Small intestine (tissue), 7 donors: Measurements from ENCODE around the gene HEMGN. TPM values are rescaled to one million over a fixed set of nuclear protein-coding genes. Genes with fewer than 3 reads are reported as not detected.
A peak's percentile ranks its signal among the peaks of the same experiment; 100 is the strongest.

ENCODE experiments used
- DNase-seq, 2 donors: peaks; one replicate each; pipeline versions ENCODE4 v3.0.0 to v3.0.0-alpha.2; 2013
- FAIRE-seq: peaks from 2 replicates; lab custom pipeline; 2012; peaks lifted over from hg19 to GRCh38; lab: Jason Lieb, UNC
- H3K27ac ChIP-seq, 3 donors: one replicate each; pipeline ENCODE4 v1.5.1; 2013; ENCODE audit warnings: low read length in 2 of 3, mild to moderate bottlenecking in 2 of 3, control low read depth in 1 of 3, inconsistent platforms in 1 of 3, low read depth in 1 of 3, moderate library complexity in 1 of 3
- H3K27me3 ChIP-seq, 3 donors: one replicate each; pipeline ENCODE4 v1.6.1; 2013; ENCODE audit warnings: low read length in 3 of 3, inconsistent platforms in 1 of 3; ENCODE audit not compliant: control insufficient read depth in 3 of 3, insufficient read depth in 3 of 3
- H3K36me3 ChIP-seq, 3 donors: one replicate each; pipeline ENCODE4 v1.6.1; 2013; ENCODE audit warnings: low read length in 3 of 3, inconsistent platforms in 1 of 3, low read depth in 1 of 3, mild to moderate bottlenecking in 1 of 3, moderate library complexity in 1 of 3; ENCODE audit not compliant: control insufficient read depth in 3 of 3, insufficient read depth in 2 of 3
- H3K4me1 ChIP-seq, 3 donors: one replicate each; pipeline ENCODE4 v1.6.1; 2013; ENCODE audit warnings: low read length in 2 of 3, inconsistent platforms in 1 of 3, low read depth in 1 of 3, mild to moderate bottlenecking in 1 of 3, moderate library complexity in 1 of 3; ENCODE audit not compliant: control insufficient read depth in 3 of 3, insufficient read depth in 2 of 3
- H3K4me3 ChIP-seq, 3 donors: one replicate each; pipeline ENCODE4 v1.5.1; 2013; ENCODE audit warnings: low read length in 3 of 3, control low read depth in 1 of 3, inconsistent platforms in 1 of 3, low read depth in 1 of 3, mild to moderate bottlenecking in 1 of 3, moderate library complexity in 1 of 3
- H3K9me3 ChIP-seq, 2 donors: one replicate each; pipeline ENCODE4 v1.6.1; 2013; ENCODE audit warnings: low read depth in 1 of 2, low read length in 1 of 2; ENCODE audit not compliant: control insufficient read depth in 2 of 2, insufficient read depth in 1 of 2
- WGBS, 3 donors: extraction: QIAGEN DNeasy Blood & Tissue Kit; methylation state at CpG; one replicate each; pipeline ENCODE4 v1.1.7; 2013; 5-methylcytosine and 5-hydroxymethylcytosine counted together
- polyA plus RNA-seq, 4 donors: library from polyadenylated mRNA; stranded (reverse) in 3 of 4; unstranded in 1 of 4; fragments of 200-250 nt in 3 of 4; fragments of 120-200 nt in 1 of 4; gene quantifications; one replicate each; pipeline versions ENCODE4 v1.2.1 to v1.2.3, GENCODE V29; 2013
- donor health status: healthy with polysubstance abuse.
- donor health status: control.
- donor health status: control.
- donor health status: Bipolar disorder and iron deficiency.
- donor health status: healthy.

Gene HEMGN
- polyA plus RNA-seq, 4 donors = 0.03 to 0.74 TPM; not detected in 2

DNA sequence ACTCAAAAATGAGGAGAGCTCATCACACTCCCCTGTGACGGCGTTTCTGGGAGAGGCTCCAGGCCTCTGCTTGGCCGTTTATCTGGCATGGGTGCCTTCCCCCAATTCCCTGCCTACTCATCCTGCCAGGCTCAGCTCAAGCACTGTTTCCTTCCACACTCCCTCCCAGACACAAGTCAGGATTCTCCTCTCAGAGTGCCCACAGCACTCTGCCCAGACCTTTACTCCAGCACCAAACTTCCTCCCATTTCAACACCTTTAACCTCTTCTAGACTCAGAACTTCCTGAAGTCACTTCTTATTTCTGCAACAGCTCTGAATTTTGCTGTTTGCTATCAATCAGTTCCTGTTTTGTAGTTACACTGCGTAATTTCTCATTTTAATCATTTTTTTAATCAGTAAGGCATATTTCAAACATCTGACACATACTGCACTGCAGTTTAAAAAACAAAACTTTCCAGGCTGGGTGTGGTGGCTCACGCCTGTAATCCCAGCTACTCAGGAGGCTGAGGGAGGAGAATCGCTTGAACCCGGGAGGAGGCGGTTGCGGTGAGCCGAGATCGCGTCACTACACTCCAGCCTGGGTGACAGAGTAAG is 31.6 kb downstream of the HEMGN start:
- WGBS, 3 donors = 77 to 90% (median 84%) methylated on average over 12 of the region's 12 CpGs
- Histone ChIP-seq H3K27me3 (no peaks in the 10 kb centered on the region), H3K36me3 (peaks cover 7 to 46% (median 14%) of the 10 kb centered on the region in 3 donors), H3K9me3 (no peaks in the 10 kb centered on the region), H3K4me3 (no peak overlapping the region), H3K27ac (peak overlapping the region in 1 of 3 donors; percentile 62), H3K4me1 (peaks cover 0 to 2% (median 0%) of the 10 kb centered on the region in 3 donors)
- FAIRE-seq (no peak), DNase-seq (no peak)

DNA sequence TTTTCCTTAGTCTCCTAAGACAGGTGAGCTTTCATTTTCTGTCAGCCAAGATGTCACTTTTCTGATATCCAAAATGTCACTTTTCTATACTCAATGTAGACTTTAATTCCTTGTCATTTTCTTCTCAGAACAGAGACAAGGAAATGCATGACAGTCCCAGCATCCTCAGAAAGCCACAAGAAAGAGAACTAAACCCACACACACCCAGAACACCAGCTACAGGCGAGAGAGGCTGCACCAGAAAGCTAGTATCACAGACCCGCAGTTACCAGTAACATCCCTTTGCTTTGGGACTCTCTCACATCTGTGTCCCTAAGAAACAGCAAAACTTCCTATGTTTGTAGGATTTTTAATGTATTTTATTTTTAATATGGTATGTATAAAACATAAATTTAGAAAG is 32.7 kb downstream of the HEMGN start:
- DNase-seq (peak in 1 of 2 donors; percentile 25), FAIRE-seq (no peak)
- peaks cover 4 to 41% (median 7%) of the 10 kb centered on the region in 3 donors for H3K36me3 ChIP-seq
- no peak overlapping the region for H3K27ac ChIP-seq
- H3K27me3 ChIP-seq = no peaks in the 10 kb centered on the region
- no peaks in the 10 kb centered on the region for H3K9me3 ChIP-seq
- 72 to 91% (median 74%) methylated on average over 2 of the region's 2 CpGs for WGBS, 3 donors
- H3K4me1 ChIP-seq = peaks cover 0 to 2% (median 0%) of the 10 kb centered on the region in 3 donors
- no peak overlapping the region for H3K4me3 ChIP-seq

DNA sequence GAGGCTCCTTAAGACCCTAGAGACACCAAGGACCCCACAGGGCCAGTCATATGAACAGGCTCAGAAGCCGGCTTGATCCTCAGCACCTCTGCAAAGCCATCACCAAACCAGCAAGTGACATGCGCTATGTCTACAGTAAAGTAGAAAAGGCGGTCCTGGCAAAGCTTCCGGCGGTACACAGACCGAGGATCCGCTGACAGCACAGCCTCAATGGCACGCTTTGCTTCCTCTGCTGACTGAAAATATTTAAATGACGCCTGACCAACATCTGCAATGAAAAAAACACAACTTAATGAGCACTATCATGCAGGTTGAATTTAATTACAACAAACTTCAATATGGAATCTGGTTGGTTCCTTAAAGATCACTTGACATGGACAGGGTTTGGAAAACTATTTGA is 33.2 kb downstream of the HEMGN start:
- Histone ChIP-seq H3K4me3 (no peak overlapping the region), H3K9me3 (no peaks in the 10 kb centered on the region), H3K4me1 (peaks cover 0 to 2% (median 0%) of the 10 kb centered on the region in 3 donors), H3K36me3 (peaks cover 2 to 40% (median 7%) of the 10 kb centered on the region in 3 donors), H3K27ac (no peak overlapping the region), H3K27me3 (no peaks in the 10 kb centered on the region)
- 87 to 91% (median 89%) methylated on average over 9 of the region's 9 CpGs for WGBS, 3 donors
- peak in 1 of 2 donors; percentile 13 for DNase-seq
- FAIRE-seq = no peak

DNA sequence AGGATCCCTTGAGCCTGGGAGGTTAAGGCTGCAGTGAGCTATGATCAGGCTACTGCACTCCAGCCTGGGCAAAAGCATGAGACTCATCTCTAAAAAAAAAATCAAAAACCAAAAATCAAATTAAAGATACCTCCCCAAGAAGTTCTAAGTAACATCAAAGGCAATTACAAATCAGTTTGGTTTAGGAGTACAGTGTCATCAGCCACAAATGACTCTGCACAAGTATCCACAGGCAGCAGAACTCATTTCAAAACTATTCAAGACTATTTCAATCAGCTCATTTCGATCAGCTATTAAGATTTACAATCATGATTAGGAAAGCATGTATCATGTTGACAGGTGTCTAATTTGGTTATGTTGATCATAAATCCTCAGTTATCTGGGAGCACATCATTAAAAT is 34.8 kb downstream of the HEMGN start:
- Histone ChIP-seq H3K4me3 (no peak overlapping the region), H3K36me3 (peaks cover 2 to 33% (median 3%) of the 10 kb centered on the region in 3 donors), H3K4me1 (peaks cover 0 to 2% (median 0%) of the 10 kb centered on the region in 3 donors), H3K27ac (no peak overlapping the region), H3K27me3 (no peaks in the 10 kb centered on the region), H3K9me3 (no peaks in the 10 kb centered on the region)
- 32 to 54% (median 32%) methylated on average over 1 of the region's 1 CpG for WGBS, 3 donors
- FAIRE-seq = no peak
- no peak for DNase-seq

DNA sequence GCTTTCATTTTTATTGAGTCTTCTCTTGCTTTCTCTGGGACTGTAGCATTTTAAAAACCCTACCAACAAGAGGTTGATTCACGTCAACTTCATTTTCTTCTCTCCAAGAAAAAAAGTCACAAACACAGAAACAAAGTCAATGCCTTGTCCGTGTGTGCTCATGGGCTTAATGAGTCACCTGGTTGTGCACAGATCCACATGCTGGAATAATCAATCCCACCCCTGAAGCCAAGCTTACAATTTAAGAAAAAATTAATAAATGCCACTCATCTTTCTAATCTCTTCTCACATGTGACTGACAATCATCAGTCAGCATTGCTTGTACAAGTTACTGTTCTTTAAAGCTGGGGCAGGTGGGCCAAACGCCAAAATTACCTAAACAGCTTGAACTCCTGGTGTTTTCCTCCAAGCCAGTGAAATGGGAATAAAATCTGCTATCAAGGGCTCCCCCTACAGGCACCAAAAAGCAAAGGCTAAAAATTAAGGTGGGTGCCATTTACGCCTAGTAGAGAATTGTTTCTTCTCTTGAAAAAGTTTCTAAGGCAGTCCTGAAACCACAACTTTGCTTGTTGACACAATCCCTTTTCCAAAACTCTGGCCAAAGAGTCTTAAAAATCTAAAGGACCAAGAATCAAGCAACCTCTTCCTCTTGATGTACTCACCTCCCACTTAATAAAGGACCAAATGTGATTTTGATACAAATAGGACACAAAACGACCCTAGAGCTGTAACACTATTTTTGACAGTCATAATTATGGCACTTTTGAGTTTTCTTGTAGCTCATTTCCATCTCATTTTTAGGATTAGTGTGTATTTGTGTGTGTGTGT is 37.0 kb downstream of the HEMGN start:
- Histone ChIP-seq H3K27ac (no peak overlapping the region), H3K27me3 (no peaks in the 10 kb centered on the region), H3K9me3 (no peaks in the 10 kb centered on the region), H3K36me3 (peaks cover 2 to 21% (median 3%) of the 10 kb centered on the region in 3 donors), H3K4me3 (no peak overlapping the region), H3K4me1 (no peaks in the 10 kb centered on the region)
- peak; percentile 49 to 50 for DNase-seq
- no peak for FAIRE-seq
- WGBS, 3 donors = 37 to 49% (median 41%) methylated on average over 5 of the region's 5 CpGs

DNA sequence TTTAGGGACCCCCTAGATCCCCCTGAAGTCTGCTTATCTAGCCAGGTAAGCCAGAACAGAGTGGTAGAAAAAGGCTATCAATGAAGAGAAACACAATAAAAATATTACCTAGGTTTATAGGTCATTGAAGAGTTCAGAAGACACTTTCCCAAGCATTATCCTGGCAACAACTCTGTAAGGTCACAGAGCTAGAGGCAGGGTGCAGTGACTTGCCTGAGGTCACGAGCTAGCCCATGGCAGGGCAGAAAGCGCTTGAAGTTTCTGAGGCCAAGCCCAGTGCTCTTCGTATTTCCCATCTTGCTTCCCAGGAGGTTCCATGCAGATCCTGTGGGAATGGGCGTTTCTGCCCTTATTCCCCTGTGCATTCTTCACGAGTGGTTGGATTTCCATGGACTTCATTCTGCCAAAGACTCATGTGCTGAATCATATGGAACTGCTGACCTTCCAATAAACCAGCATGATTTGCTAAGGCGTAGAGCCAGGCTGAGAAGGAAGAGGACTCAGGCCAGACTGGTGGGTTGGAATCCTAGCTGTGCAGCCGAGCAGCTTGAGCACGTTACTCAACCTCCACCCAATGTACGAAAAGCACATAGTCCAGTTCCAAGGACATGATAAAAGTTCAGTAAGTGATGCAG is 37.8 kb downstream of the HEMGN start:
- no peak overlapping the region for H3K27ac ChIP-seq
- peak in 1 of 2 donors; percentile 20 for DNase-seq
- H3K36me3 ChIP-seq = peaks cover 2 to 22% (median 3%) of the 10 kb centered on the region in 3 donors
- H3K4me3 ChIP-seq = no peak overlapping the region
- no peak for FAIRE-seq
- no peaks in the 10 kb centered on the region for H3K27me3 ChIP-seq
- no peaks in the 10 kb centered on the region for H3K4me1 ChIP-seq
- WGBS, 3 donors = 88 to 91% (median 90%) methylated on average over 9 of the region's 9 CpGs
- no peaks in the 10 kb centered on the region for H3K9me3 ChIP-seq

DNA sequence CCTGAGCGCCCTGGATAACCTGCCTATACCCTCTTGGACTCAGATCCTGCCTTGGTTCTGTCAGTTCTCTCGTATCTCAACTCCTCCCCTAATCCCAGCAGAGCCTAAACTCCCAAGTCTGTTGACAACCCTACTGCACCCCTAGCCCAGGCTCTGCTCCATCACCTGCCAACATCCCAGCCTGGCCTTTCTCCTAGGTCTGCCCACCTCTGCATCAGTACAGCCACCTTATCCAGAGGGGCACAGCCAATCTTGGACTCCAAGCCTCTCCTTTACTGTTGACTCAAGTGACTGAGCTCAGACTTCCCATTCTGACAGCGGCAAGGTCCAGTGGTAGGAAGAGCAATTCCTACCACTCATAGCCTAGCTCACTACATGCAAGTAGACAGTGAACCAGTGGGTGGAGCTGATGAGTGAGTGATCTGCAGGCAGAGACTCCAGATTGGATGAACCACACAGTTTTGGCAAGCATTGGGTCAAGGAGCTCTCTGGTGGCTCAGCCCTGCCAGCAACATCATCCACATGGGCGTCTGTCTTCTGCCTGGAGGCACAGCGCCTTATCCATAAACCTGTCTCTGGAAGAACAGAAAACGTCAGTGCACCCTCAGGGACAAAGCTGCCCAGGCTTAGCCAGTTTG is 42.2 kb downstream of the HEMGN start:
- Histone ChIP-seq H3K27ac (no peak overlapping the region), H3K27me3 (no peaks in the 10 kb centered on the region), H3K36me3 (peaks cover 0 to 14% (median 0%) of the 10 kb centered on the region in 3 donors), H3K4me3 (no peak overlapping the region), H3K4me1 (no peaks in the 10 kb centered on the region), H3K9me3 (no peaks in the 10 kb centered on the region)
- WGBS, 3 donors = 84 to 88% (median 88%) methylated on average over 6 of the region's 6 CpGs
- FAIRE-seq (no peak), DNase-seq (no peak)

DNA sequence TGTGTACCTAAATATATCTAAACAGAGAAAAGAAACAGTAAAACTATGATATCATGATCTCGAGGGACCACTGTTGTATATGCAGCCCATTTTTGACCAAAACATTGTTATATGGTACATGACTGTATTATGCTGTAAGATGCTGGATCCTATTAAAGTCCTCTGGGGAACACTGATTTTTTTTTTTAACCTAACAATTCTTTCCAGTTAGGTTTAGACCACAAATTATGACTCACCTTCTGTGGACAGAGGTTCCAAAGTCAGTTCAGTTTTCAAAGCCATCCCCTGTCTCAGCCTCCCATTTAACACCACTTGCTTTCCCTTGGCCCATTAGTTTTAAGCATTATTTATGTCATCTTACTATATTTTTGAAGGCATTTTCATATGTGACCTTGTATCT is 42.8 kb downstream of the HEMGN start:
- H3K27me3 ChIP-seq = no peaks in the 10 kb centered on the region
- no peak overlapping the region for H3K4me3 ChIP-seq
- FAIRE-seq (no peak), DNase-seq (no peak)
- WGBS, 3 donors = 82 to 94% (median 90%) methylated on average over 1 of the region's 1 CpG
- no peaks in the 10 kb centered on the region for H3K4me1 ChIP-seq
- no peak overlapping the region for H3K27ac ChIP-seq
- no peaks in the 10 kb centered on the region for H3K9me3 ChIP-seq
- H3K36me3 ChIP-seq = peaks cover 0 to 11% (median 0%) of the 10 kb centered on the region in 3 donors
